ENCODE data around the gene SKAP1. TPM values are rescaled to one million over a fixed set of nuclear protein-coding genes. Genes with fewer than 3 reads are reported as not detected.
A peak's percentile ranks its signal among the peaks of the same experiment; 100 is the strongest.
"Not testable (repeated sequence)": the region's sequence is repeated elsewhere in the genome, so short reads cannot be mapped to it uniquely, and the experiment has no call there.

SKAP1 gene
- total RNA-seq, 4 donors from 2014 or later = 1.1 to 12.1 (median 1.8) TPM; not detected in 1

- ATAC-seq = no peak
- Histone ChIP-seq H3K9me3 (no peaks in the 10 kb centered on the region), H3K36me3 (no peaks in the 10 kb centered on the region), H3K4me1 (no peaks in the 10 kb centered on the region), H3K4me3 (no peak overlapping the region), H3K27me3 (peaks cover 65% of the 10 kb centered on the region), H3K27ac (no peak overlapping the region)
- 67 to 81% methylated on average over 1 of the region's 1 CpG for WGBS, 2 donors (ENCODE audit: low coverage in 1 of 2)
- TF ChIP-seq EP300 (IDR thresholded peaks at IDR 0.05) (no peak), POLR2A (IDR thresholded peaks at IDR 0.05) (no peak), CTCF (IDR thresholded peaks at IDR 0.05) (peak in 2 of 4 experiments; percentile 47), POLR2AphosphoS5 (IDR thresholded peaks at IDR 0.05) (no peak)
These were observed 55.3 kb downstream of the SKAP1 start for GRCh38 chr17:48374650-48375230.

- Histone ChIP-seq H3K36me3 (no peaks in the 10 kb centered on the region), H3K4me3 (no peak overlapping the region), H3K27ac (no peak overlapping the region), H3K27me3 (peaks cover 70% of the 10 kb centered on the region), H3K4me1 (no peaks in the 10 kb centered on the region), H3K9me3 (no peaks in the 10 kb centered on the region)
- WGBS, 2 donors (ENCODE audit: low coverage in 1 of 2) = 88 to 92% methylated on average over 3 of the region's 3 CpGs
- no peak for TF ChIP-seq POLR2A (IDR thresholded peaks at IDR 0.05)
- no peak for TF ChIP-seq POLR2AphosphoS5 (IDR thresholded peaks at IDR 0.05)
- no peak for TF ChIP-seq EP300 (IDR thresholded peaks at IDR 0.05)
- no peak for TF ChIP-seq CTCF (IDR thresholded peaks at IDR 0.05)
- no peak for ATAC-seq
These were observed 56.1 kb downstream of the SKAP1 start for GRCh38 chr17:48373883-48374282.

GRCh38 chr17:48373130-48373830, 56.7 kb downstream of the SKAP1 start:
- H3K27me3 ChIP-seq = peaks cover 71% of the 10 kb centered on the region

GRCh38 chr17:48368967-48369366, 61.0 kb downstream of the SKAP1 start:
- H3K4me1 ChIP-seq, ATAC-seq, H3K36me3 ChIP-seq, H3K27ac ChIP-seq, H3K9me3 ChIP-seq, H3K4me3 ChIP-seq: not testable (repeated sequence)
- 98 to 100% methylated on average over 3 to 5 of the region's 6 CpGs for WGBS, 2 donors (ENCODE audit: low coverage in 1 of 2)
- peaks cover 63% of the 10 kb centered on the region for H3K27me3 ChIP-seq

More at GRCh38 chr17:48373130-48373830, 56.7 kb downstream of the SKAP1 start:
- H3K4me1 ChIP-seq = no peaks in the 10 kb centered on the region
- 40 to 50% methylated on average over 1 to 2 of the region's 2 CpGs for WGBS, 2 donors (ENCODE audit: low coverage in 1 of 2)
- TF ChIP-seq EP300 (IDR thresholded peaks at IDR 0.05) (no peak), POLR2AphosphoS5 (IDR thresholded peaks at IDR 0.05) (no peak), CTCF (IDR thresholded peaks at IDR 0.05) (no peak), POLR2A (IDR thresholded peaks at IDR 0.05) (no peak)
- H3K9me3 ChIP-seq = no peaks in the 10 kb centered on the region
- no peaks in the 10 kb centered on the region for H3K36me3 ChIP-seq
- ATAC-seq = no peak
- no peak overlapping the region for H3K4me3 ChIP-seq
- H3K27ac ChIP-seq = no peak overlapping the region

GRCh38 chr17:48368352-48368908, 61.6 kb downstream of the SKAP1 start:
- H3K27me3 ChIP-seq = peaks cover 61% of the 10 kb centered on the region
- no peak for TF ChIP-seq CTCF (IDR thresholded peaks at IDR 0.05)

More at GRCh38 chr17:48368352-48368908, 61.6 kb downstream of the SKAP1 start:
- H3K27ac ChIP-seq = no peak overlapping the region
- no peaks in the 10 kb centered on the region for H3K4me1 ChIP-seq
- WGBS, 2 donors (ENCODE audit: low coverage in 1 of 2) = 53 to 65% methylated on average over 2 to 3 of the region's 3 CpGs
- H3K9me3 ChIP-seq = no peaks in the 10 kb centered on the region
- ATAC-seq = no peak
- H3K4me3 ChIP-seq = no peak overlapping the region
- H3K36me3 ChIP-seq = no peaks in the 10 kb centered on the region

All from gastroesophageal sphincter (tissue), 4 donors.